Measurements from ENCODE around the gene THOC6.

Gene THOC6

DNA sequence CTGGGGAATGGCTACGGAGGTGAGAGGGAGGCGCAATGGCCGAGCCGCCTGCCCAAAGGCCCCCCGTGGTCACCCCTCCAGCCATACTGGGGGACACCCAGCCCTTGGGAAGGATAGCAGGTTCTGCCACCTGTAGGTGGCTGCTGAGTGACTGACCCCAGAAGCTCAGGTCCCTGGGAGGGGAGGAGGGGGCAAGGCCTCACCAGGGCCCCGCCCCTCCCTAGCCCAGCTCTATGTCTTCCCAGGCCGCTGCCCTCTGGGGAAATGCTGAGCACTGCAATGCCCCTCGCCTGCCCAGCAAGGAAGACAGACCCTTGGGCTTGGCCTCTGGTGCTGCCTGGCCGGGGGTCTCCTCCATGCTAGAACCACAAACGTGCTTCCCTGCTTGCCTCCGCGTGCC, 22.5 kb upstream of the THOC6 start (continued):
- TF ChIP-seq, protein P1, sequence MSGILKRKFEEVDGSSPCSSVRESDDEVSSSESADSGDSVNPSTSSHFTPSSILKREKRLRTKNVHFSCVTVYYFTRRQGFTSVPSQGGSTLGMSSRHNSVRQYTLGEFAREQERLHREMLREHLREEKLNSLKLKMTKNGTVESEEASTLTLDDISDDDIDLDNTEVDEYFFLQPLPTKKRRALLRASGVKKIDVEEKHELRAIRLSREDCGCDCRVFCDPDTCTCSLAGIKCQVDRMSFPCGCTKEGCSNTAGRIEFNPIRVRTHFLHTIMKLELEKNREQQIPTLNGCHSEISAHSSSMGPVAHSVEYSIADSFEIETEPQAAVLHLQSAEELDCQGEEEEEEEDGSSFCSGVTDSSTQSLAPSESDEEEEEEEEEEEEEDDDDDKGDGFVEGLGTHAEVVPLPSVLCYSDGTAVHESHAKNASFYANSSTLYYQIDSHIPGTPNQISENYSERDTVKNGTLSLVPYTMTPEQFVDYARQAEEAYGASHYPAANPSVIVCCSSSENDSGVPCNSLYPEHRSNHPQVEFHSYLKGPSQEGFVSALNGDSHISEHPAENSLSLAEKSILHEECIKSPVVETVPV (CRISPR knock-in tag; IDR thresholded peaks at IDR 0.05): no peak
- TF ChIP-seq ARNTL (CRISPR knock-in tag; IDR thresholded peaks at IDR 0.05; ENCODE audit: borderline replicate concordance, low read depth) (no peak), OSR1 (CRISPR knock-in tag; IDR thresholded peaks at IDR 0.05) (no peak)
- TF ChIP-seq, protein P2, sequence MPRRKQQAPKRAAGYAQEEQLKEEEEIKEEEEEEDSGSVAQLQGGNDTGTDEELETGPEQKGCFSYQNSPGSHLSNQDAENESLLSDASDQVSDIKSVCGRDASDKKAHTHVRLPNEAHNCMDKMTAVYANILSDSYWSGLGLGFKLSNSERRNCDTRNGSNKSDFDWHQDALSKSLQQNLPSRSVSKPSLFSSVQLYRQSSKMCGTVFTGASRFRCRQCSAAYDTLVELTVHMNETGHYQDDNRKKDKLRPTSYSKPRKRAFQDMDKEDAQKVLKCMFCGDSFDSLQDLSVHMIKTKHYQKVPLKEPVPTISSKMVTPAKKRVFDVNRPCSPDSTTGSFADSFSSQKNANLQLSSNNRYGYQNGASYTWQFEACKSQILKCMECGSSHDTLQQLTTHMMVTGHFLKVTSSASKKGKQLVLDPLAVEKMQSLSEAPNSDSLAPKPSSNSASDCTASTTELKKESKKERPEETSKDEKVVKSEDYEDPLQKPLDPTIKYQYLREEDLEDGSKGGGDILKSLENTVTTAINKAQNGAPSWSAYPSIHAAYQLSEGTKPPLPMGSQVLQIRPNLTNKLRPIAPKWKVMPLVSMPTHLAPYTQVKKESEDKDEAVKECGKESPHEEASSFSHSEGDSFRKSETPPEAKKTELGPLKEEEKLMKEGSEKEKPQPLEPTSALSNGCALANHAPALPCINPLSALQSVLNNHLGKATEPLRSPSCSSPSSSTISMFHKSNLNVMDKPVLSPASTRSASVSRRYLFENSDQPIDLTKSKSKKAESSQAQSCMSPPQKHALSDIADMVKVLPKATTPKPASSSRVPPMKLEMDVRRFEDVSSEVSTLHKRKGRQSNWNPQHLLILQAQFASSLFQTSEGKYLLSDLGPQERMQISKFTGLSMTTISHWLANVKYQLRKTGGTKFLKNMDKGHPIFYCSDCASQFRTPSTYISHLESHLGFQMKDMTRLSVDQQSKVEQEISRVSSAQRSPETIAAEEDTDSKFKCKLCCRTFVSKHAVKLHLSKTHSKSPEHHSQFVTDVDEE (CRISPR knock-in tag; IDR thresholded peaks at IDR 0.05): no peak

DNA sequence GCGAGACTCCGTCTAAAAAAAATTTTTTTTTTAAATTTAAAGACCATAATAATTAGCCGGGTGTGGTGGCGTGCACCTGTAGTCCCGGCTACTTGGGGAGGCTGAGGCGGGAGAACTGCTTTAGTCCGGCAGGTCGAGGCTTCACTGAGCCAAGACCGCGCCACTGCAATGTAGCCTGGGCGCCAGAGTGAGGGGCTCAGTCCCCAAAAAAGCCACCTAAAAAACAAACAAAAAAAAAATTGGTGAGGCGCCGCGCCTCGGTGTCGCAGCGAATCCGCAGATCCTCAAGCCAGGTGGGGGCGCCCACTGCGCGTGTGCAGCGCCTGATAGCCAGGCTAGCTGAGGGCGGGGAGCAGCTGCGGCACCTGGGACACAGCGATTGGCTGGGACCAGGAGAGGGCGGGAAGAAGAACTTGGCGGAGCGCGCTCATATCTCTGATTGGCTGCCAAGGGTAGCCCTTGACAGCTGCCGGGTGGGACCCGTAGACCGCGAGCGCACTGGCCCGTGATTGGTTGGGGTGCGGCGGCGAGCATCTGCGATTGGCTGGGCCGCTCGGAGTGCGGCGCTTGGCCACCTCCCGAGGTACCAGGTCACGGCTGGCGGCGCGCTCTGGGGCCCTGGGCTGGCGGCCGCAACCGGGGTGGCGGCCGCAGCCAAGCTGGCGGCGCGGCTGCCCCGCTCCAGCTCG, 20.1 kb upstream of the THOC6 start:
- ATAC-seq: peak; percentile 99
- TF ChIP-seq, protein P3, sequence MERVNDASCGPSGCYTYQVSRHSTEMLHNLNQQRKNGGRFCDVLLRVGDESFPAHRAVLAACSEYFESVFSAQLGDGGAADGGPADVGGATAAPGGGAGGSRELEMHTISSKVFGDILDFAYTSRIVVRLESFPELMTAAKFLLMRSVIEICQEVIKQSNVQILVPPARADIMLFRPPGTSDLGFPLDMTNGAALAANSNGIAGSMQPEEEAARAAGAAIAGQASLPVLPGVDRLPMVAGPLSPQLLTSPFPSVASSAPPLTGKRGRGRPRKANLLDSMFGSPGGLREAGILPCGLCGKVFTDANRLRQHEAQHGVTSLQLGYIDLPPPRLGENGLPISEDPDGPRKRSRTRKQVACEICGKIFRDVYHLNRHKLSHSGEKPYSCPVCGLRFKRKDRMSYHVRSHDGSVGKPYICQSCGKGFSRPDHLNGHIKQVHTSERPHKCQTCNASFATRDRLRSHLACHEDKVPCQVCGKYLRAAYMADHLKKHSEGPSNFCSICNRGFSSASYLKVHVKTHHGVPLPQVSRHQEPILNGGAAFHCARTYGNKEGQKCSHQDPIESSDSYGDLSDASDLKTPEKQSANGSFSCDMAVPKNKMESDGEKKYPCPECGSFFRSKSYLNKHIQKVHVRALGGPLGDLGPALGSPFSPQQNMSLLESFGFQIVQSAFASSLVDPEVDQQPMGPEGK (CRISPR knock-in tag; IDR thresholded peaks at IDR 0.05; ENCODE audit: borderline replicate concordance): no peak
- TF ChIP-seq ESRRG (CRISPR knock-in tag; IDR thresholded peaks at IDR 0.05): no peak
- TF ChIP-seq OSR1 (CRISPR knock-in tag; IDR thresholded peaks at IDR 0.05): no peak
- TF ChIP-seq ZNF8 (CRISPR knock-in tag; IDR thresholded peaks at IDR 0.05): no peak
- no peak for TF ChIP-seq ISL1 (CRISPR knock-in tag; IDR thresholded peaks at IDR 0.05)

DNA sequence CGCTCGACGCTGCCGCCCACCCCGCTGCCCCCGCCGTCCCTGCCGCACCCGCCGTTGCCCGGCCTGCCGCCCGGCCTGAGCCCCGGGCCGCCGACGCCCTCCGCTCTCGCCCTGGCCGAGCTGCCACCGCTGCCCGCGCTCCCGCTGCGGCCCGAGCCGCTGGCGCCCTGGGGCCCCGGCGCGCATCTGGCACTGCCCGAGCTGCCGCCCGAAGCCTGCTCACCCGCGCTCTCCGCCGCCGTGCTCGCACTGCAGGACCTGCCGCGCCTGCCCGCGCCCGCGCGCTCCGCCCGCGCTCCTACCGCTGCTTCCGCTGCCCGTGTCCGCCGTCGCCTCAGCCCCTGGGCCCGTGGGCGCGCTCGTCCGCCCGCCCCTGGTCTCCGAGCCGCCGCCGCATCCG, 19.5 kb upstream of the THOC6 start:
- TF ChIP-seq, protein P3 (CRISPR knock-in tag; IDR thresholded peaks at IDR 0.05; ENCODE audit: borderline replicate concordance): no peak
- TF ChIP-seq, protein P1 (CRISPR knock-in tag; IDR thresholded peaks at IDR 0.05): no peak
- TF ChIP-seq, protein P4, sequence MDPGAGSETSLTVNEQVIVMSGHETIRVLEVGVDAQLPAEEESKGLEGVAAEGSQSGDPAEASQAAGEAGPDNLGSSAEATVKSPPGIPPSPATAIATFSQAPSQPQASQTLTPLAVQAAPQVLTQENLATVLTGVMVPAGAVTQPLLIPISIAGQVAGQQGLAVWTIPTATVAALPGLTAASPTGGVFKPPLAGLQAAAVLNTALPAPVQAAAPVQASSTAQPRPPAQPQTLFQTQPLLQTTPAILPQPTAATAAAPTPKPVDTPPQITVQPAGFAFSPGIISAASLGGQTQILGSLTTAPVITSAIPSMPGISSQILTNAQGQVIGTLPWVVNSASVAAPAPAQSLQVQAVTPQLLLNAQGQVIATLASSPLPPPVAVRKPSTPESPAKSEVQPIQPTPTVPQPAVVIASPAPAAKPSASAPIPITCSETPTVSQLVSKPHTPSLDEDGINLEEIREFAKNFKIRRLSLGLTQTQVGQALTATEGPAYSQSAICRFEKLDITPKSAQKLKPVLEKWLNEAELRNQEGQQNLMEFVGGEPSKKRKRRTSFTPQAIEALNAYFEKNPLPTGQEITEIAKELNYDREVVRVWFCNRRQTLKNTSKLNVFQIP (CRISPR knock-in tag; IDR thresholded peaks at IDR 0.05; ENCODE audit: borderline replicate concordance, low read depth): no peak
- no peak for TF ChIP-seq ZC3H10 (CRISPR knock-in tag; IDR thresholded peaks at IDR 0.05)
- TF ChIP-seq, protein P2 (CRISPR knock-in tag; IDR thresholded peaks at IDR 0.05): no peak
- ATAC-seq: no peak
